HepG2 (cell line): ENCODE data around the gene DHCR7. TPM values are rescaled to one million over a fixed set of nuclear protein-coding genes. Genes with fewer than 3 reads are reported as not detected.

Source experiments
- ATF6 ChIP-seq: sonication (generic); formaldehyde crosslinking; conservative IDR thresholded peaks from 2 replicates; pipeline ENCODE4 v1.4.0; 2020; ENCODE audit warnings: missing genetic modification reagents
- CEBPG ChIP-seq: IDR thresholded peaks from 2 replicates; pipeline ENCODE4 v1.6.1; 2016
- GATAD1 ChIP-seq: IDR thresholded peaks from 2 replicates; pipeline ENCODE4 v1.6.1; 2016; ENCODE audit warnings: missing genetic modification reagents, missing compliant biosample characterization
- GFI1 ChIP-seq: sonication (generic); formaldehyde crosslinking; IDR thresholded peaks from 2 replicates; pipeline ENCODE4 v1.5.0; 2020; ENCODE audit warnings: missing genetic modification reagents, mild to moderate bottlenecking, borderline replicate concordance
- GPN1 ChIP-seq: sonication (generic); formaldehyde crosslinking; IDR thresholded peaks from 2 replicates; pipeline ENCODE4 v1.5.1; 2020; ENCODE audit warnings: missing genetic modification reagents, borderline replicate concordance
- HOXA9 ChIP-seq: sonication (generic); formaldehyde crosslinking; IDR thresholded peaks from 2 replicates; pipeline ENCODE4 v1.8.1; 2022; ENCODE audit warnings: missing genetic modification reagents, mild to moderate bottlenecking, moderate library complexity, borderline replicate concordance
- LBX2 ChIP-seq: sonication (generic); formaldehyde crosslinking; IDR thresholded peaks from 2 replicates; pipeline ENCODE4 v1.5.0; 2020; ENCODE audit warnings: missing genetic modification reagents, mild to moderate bottlenecking, borderline replicate concordance
- MEIS2 ChIP-seq: sonication (generic); formaldehyde crosslinking; IDR thresholded peaks from 2 replicates; pipeline ENCODE4 v1.9.0; 2021; ENCODE audit warnings: mild to moderate bottlenecking, missing genetic modification reagents
- NFKB2 ChIP-seq: sonication (generic); formaldehyde crosslinking; IDR thresholded peaks from 2 replicates; pipeline ENCODE4 v1.4.0; 2020; ENCODE audit warnings: missing genetic modification reagents, borderline replicate concordance
- NFYB ChIP-seq: sonication (generic); formaldehyde crosslinking; IDR thresholded peaks from 2 replicates; pipeline ENCODE4 v1.4.0; 2020; ENCODE audit warnings: missing genetic modification reagents
- PREB ChIP-seq: sonication (generic); formaldehyde crosslinking; IDR thresholded peaks from 2 replicates; pipeline ENCODE4 v1.4.0; 2020; ENCODE audit warnings: missing genetic modification reagents
- SIN3A ChIP-seq: IDR thresholded peaks from 2 replicates; pipeline ENCODE4 v1.6.1; 2011; ENCODE audit warnings: low read depth, mild to moderate bottlenecking, control low read depth, low read length, borderline replicate concordance
- SKIL ChIP-seq: sonication (generic); formaldehyde crosslinking; IDR thresholded peaks from 2 replicates; pipeline ENCODE4 v1.8.0; 2022; ENCODE audit warnings: missing genetic modification reagents, mild to moderate bottlenecking, moderate library complexity, borderline replicate concordance
- SNAI1 ChIP-seq: sonication (generic); formaldehyde crosslinking; IDR thresholded peaks from 2 replicates; pipeline ENCODE4 v1.5.0; 2020; ENCODE audit warnings: mild to moderate bottlenecking, missing genetic modification reagents, borderline replicate concordance
- STAG1 ChIP-seq: sonication (generic); formaldehyde crosslinking; IDR thresholded peaks from 2 replicates; pipeline ENCODE4 v1.4.0; 2020; ENCODE audit warnings: missing genetic modification reagents
- TSC22D2 ChIP-seq: sonication (generic); formaldehyde crosslinking; IDR thresholded peaks from 2 replicates; pipeline ENCODE4 v1.5.1; 2020; ENCODE audit warnings: missing genetic modification reagents, mild to moderate bottlenecking, borderline replicate concordance
- ZNF136 ChIP-seq: sonication (generic); formaldehyde crosslinking; IDR thresholded peaks from 2 replicates; pipeline ENCODE4 v1.8.1; 2022; ENCODE audit warnings: low read depth, mild to moderate bottlenecking, moderate library complexity, missing genetic modification reagents
- ZNF326 ChIP-seq: sonication (generic); formaldehyde crosslinking; IDR thresholded peaks from 2 replicates; pipeline ENCODE4 v1.4.0; 2020; ENCODE audit warnings: missing genetic modification reagents, borderline replicate concordance
- ZNF414 ChIP-seq: sonication (generic); formaldehyde crosslinking; IDR thresholded peaks from 2 replicates; pipeline ENCODE4 v1.5.0; 2020; ENCODE audit warnings: missing genetic modification reagents
- ZNF83 ChIP-seq: sonication (generic); formaldehyde crosslinking; IDR thresholded peaks from 2 replicates; pipeline ENCODE4 v1.4.0; 2020; ENCODE audit warnings: missing genetic modification reagents, mild to moderate bottlenecking, borderline replicate concordance
- ZSCAN21 ChIP-seq: sonication (generic); formaldehyde crosslinking; IDR thresholded peaks from 2 replicates; pipeline ENCODE4 v1.8.0; 2022; ENCODE audit warnings: mild to moderate bottlenecking, missing genetic modification reagents, moderate library complexity, borderline replicate concordance
- polyA plus RNA-seq, 8 experiments: library from polyadenylated mRNA; depleted of rRNA in 3 of 8; stranded (reverse) in 7 of 8; unstranded in 1 of 8; fragments of >200 nt; fragmentation: Illumina TruSeq in 4 of 8; extraction: Trizol in 4 of 8; gene quantifications; 2 replicates each; pipeline versions ENCODE4 v1.2.1 to v1.2.3, GENCODE V29; 2011 to 2016; ENCODE audit warnings: low read depth in 4 of 8, missing spikeins in 1 of 8, mixed read lengths in 1 of 8; ENCODE audit not compliant: insufficient read depth in 1 of 8
- total RNA-seq, 5 experiments: library from RNA; depleted of rRNA; stranded (reverse); fragments of >200 nt; fragmentation: Illumina TruSeq; extraction: Trizol; gene quantifications; 2 replicates each; pipeline ENCODE4 v1.2.3, GENCODE V29; 2016; ENCODE audit warnings: low read depth in 1 of 5

The DHCR7 gene
- total and polyA plus RNA-seq, 2 of the 13 experiments (the other 11 are each of a cell fraction or from before 2014, with no cell fraction given), result 96.0 to 143 TPM

- 0 out of 2 replicates have a peak, but pooled peaks have one; percentile 54 for TF ChIP-seq PREB (CRISPR knock-in tag)
- TF ChIP-seq CEBPG (CRISPR knock-in tag), result peak; percentile 8; the same call in 1 of the 2 replicates
- TF ChIP-seq SKIL (CRISPR knock-in tag), result peak; percentile 51; the same call in 1 of the 2 replicates
- peak; percentile 96 for TF ChIP-seq NFYB (CRISPR knock-in tag)
- no peak for TF ChIP-seq STAG1
- peak; percentile 70; the same call in 1 of the 2 replicates for TF ChIP-seq ZSCAN21 (CRISPR knock-in tag)
- 0 out of 2 replicates have a peak, but pooled peaks have one; percentile 22 for TF ChIP-seq ZNF414
- no peak for TF ChIP-seq SNAI1 (CRISPR knock-in tag)
- TF ChIP-seq ATF6 (CRISPR knock-in tag), result 0 out of 2 replicates have a peak, but pooled peaks have one; percentile 14
- TF ChIP-seq ZNF326, result no peak
- TF ChIP-seq NFKB2 (CRISPR knock-in tag), result peak; percentile 84; the same call in 1 of the 2 replicates
- TF ChIP-seq ZNF136, result peak; percentile 83; the same call in 1 of the 2 replicates
- TF ChIP-seq TSC22D2 (CRISPR knock-in tag), result peak; percentile 76; the same call in 1 of the 2 replicates
- peak; percentile 77 for TF ChIP-seq SIN3A
- peak; percentile 72; the same call in 1 of the 2 replicates for TF ChIP-seq LBX2
- TF ChIP-seq GPN1 (CRISPR knock-in tag), result no peak
- 0 out of 2 replicates have a peak, but pooled peaks have one; percentile 43 for TF ChIP-seq ZNF83
- TF ChIP-seq HOXA9, result peak; percentile 94
- no peak for TF ChIP-seq GFI1 (CRISPR knock-in tag)
- peak; percentile 41 for TF ChIP-seq GATAD1 (CRISPR knock-in tag)
- TF ChIP-seq MEIS2 (CRISPR knock-in tag), result peak; percentile 65
Observed at GRCh38 chr11:71448257-71449171, at the start of gene DHCR7 (continued).
